ENCODE data around the gene CD63. TPM values are rescaled to one million over a fixed set of nuclear protein-coding genes. Genes with fewer than 3 reads are reported as not detected.

Gene CD63
- polyA plus RNA-seq, 1 experiment, result 1,955 TPM

- no peaks in the 10 kb centered on the region for H3K9me3 ChIP-seq (ENCODE audit: control insufficient read depth, insufficient read depth, low read length)
- H3K27me3 ChIP-seq (ENCODE audit: control insufficient read depth, insufficient read depth, low read length), result peaks cover 9% of the 10 kb centered on the region
- POLR2A ChIA-PET, result no interaction called here
- no peak for DNase-seq (ENCODE audit: low read depth, low spot score)
- TF ChIP-seq, protein P1, sequence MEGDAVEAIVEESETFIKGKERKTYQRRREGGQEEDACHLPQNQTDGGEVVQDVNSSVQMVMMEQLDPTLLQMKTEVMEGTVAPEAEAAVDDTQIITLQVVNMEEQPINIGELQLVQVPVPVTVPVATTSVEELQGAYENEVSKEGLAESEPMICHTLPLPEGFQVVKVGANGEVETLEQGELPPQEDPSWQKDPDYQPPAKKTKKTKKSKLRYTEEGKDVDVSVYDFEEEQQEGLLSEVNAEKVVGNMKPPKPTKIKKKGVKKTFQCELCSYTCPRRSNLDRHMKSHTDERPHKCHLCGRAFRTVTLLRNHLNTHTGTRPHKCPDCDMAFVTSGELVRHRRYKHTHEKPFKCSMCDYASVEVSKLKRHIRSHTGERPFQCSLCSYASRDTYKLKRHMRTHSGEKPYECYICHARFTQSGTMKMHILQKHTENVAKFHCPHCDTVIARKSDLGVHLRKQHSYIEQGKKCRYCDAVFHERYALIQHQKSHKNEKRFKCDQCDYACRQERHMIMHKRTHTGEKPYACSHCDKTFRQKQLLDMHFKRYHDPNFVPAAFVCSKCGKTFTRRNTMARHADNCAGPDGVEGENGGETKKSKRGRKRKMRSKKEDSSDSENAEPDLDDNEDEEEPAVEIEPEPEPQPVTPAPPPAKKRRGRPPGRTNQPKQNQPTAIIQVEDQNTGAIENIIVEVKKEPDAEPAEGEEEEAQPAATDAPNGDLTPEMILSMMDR (IDR thresholded peaks at IDR 0.05; ENCODE audit: low read depth, low read length), result no peak
- no peak overlapping the region; the same call in 1 of the 2 replicates for H3K4me3 ChIP-seq (ENCODE audit: low read depth, low read length)
- CTCF ChIA-PET, result interaction anchor here (0.7 to 1.6 kb wide), 6 partner anchors 9 to 250 kb away, joined by 3 to 6 read pairs (median 4); no protein-coding TSS in a partner anchor
- no peak overlapping the region for H3K27ac ChIP-seq (ENCODE audit: low read depth, low read length)
These were observed 46.6 kb downstream of the CD63 start for GRCh38 chr12:55682087-55682796.

- Histone ChIP-seq H3K9me3 (ENCODE audit: control insufficient read depth, insufficient read depth, low read length) (no peaks in the 10 kb centered on the region), H3K27ac (ENCODE audit: low read depth, low read length) (no peak overlapping the region), H3K4me3 (ENCODE audit: low read depth, low read length) (peak overlapping the region; percentile 41), H3K27me3 (ENCODE audit: control insufficient read depth, insufficient read depth, low read length) (peaks cover 9% of the 10 kb centered on the region)
- no peak for DNase-seq (ENCODE audit: low read depth, low spot score)
- ChIA-PET POLR2A (no interaction called here), CTCF (interaction anchor here (1.0 to 1.6 kb wide), 4 partner anchors 15 to 56 kb away, joined by 3 to 6 read pairs (median 4); no protein-coding TSS in a partner anchor)
- TF ChIP-seq, protein P1 (IDR thresholded peaks at IDR 0.05; ENCODE audit: low read depth, low read length), result no peak; the same call in none of the 2 replicates
These were observed 47.4 kb downstream of the CD63 start for GRCh38 chr12:55681142-55682077.

DNA sequence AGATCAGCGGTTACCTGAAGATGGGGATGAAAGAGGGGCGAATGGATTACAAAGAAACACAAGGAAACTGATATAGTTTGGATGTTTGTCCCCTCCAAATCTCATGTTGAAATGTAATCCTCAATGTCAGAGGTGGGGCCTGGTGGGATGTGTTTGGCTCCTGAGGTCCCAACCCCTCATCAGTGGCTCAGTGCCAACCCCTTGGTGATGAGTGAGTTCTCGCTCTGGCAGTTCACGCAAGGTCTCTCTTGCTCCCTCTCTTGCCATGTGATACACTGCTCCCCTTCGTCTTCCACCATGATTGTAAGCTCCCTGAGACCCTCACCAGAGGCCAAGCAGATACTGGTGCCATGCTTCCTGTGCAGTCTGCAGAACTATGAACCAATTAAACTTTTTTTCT is 49.1 kb downstream of the CD63 start:
- Histone ChIP-seq H3K4me3 (ENCODE audit: low read depth, low read length) (no peak overlapping the region), H3K9me3 (ENCODE audit: control insufficient read depth, insufficient read depth, low read length) (no peaks in the 10 kb centered on the region), H3K27ac (ENCODE audit: low read depth, low read length) (no peak overlapping the region), H3K27me3 (ENCODE audit: control insufficient read depth, insufficient read depth, low read length) (peaks cover 14% of the 10 kb centered on the region)
- CTCF ChIA-PET, result no interaction called here
- no peak for DNase-seq (ENCODE audit: low read depth, low spot score)
- POLR2A ChIA-PET, result no interaction called here
- TF ChIP-seq, protein P1 (IDR thresholded peaks at IDR 0.05; ENCODE audit: low read depth, low read length), result no peak

DNA sequence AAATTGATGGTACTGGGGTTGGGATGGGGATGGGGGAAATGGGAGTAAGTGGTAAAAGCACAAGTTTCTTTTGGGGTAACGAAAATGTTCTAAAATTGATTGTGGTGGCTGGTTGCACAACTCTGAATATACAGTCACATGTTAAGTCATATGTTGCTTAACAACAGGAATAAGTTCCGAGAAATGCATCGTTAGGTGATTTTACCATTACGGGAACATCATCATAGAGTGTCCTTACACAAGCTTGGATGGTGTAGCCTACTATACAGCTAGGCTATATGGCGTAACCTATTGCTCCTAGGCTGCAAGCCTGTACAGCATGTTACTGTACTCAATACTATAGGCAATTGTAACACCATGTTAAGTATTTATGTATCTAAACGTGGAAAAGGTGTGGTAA is 52.1 kb downstream of the CD63 start:
- TF ChIP-seq, protein P1 (IDR thresholded peaks at IDR 0.05; ENCODE audit: low read depth, low read length), result no peak
- ChIA-PET POLR2A (no interaction called here), CTCF (interaction anchor here (1.1 kb wide), 1 partner anchor 21 kb away, joined by 9 read pairs; no protein-coding TSS in a partner anchor)
- Histone ChIP-seq H3K27ac (ENCODE audit: low read depth, low read length) (no peak overlapping the region), H3K27me3 (ENCODE audit: control insufficient read depth, insufficient read depth, low read length) (peaks cover 10% of the 10 kb centered on the region), H3K4me3 (ENCODE audit: low read depth, low read length) (no peak overlapping the region), H3K9me3 (ENCODE audit: control insufficient read depth, insufficient read depth, low read length) (no peaks in the 10 kb centered on the region)
- DNase-seq (ENCODE audit: low read depth, low spot score), result no peak

Measured in AG04450 (cell line).